Stimulated activated CD8-positive, alpha-beta memory T cell treated with anti-CD3 and anti-CD28 coated beads, Interleukin-4, amount 100 ng/mL, for 24 hours (primary cell): ENCODE data around the gene PPP1R10.
A peak's percentile ranks its signal among the peaks of the same experiment; 100 is the strongest.

ENCODE experiments used
- DNase-seq: peaks from one replicate; pipeline ENCODE4 v3.0.0-alpha.2; 2020; ENCODE audit warnings: low read depth

Gene PPP1R10

DNA sequence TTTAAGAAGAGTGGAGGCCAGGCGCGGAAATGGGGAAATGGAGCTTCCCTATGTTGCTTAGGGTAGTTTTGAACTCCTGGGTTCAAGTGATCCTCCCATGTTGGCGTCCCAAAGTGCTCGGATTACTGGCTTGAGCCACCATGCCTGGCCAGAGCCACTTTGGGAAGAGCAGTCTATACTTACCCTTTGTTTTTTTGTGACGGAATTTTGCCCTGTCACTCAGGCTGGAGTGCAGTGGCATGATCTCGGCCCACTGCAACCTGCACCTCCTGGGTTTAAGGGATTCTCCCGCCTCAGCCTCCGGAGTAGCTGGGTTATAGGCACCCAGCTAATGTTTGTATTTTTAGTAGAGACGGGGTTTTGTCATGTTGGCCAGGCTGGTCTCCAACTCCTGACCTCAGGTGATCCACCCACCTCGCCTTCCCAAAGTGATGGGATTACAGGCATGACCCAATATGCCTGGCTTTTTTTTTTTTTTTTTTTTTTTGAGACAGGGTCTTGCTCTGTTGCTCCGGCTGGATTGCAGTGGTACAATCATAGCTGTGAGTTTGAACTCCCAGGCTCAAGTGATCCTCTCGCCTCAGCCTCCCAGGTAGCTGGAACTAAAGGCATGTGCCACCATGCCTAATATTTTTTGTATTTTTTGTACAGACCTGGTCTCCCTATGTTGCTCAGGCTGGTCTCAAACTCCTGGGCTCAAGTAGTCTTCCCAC, 18.0 kb downstream of the PPP1R10 start:
- DNase-seq, result no peak

DNA sequence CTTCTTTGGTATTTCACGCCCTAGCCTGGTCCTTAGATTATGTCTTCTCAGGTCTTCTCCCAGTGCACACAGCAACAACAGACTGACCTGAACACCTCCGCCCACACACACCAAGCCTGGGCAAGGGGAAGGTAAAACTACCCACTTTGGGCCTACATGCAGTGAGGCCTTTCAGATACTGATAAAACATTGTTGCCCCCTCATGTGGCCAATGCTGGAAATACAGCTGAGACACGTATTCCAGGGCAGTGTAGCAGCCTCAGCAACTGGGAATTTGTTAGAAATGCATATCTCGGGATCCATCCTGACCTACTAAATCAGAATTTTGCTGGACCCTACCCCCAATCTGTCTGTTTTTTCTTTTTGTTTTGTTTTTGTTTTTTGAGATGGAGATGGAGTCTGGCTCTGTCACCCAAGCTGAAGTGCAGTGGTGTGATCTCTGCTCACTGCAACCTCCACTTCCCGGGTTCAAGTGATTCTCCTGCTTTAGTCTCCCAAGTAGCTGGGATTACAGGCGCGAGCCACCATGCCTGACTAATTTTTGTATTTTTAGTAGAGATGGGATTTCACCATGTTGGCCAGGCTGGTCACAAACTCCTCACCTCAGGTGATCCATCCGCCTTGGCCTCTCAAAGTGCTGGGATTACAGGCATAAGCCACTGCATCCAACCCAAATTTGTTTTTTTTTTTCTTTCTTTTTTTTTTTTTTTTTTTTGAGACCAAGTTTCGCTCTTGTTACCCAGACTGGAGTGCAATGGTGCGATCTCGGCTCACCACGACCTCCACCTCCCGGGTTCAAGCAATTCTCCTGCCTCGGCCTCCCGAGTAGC, 19.5 kb downstream of the PPP1R10 start:
- DNase-seq, result peak; percentile 60

DNA sequence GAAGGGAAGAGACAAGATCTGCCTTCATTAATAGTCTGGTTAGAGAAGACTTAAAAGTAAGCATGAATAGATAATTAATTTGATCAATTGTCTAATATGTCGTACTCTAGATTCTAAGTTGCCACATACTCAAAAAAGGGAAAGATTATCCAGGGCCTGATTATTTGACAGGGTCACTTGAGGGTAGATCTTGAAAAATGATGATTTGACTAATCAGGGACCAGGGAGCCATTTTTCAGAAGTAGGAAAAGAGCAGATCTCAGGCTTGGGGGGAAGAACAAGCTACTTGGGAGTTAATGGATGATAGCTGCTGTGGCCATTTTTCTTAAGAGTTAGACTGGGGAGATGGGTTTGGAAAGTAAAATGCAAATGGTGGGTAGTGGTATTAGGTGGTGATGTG, 24.8 kb downstream of the PPP1R10 start:
- DNase-seq, result no peak

DNA sequence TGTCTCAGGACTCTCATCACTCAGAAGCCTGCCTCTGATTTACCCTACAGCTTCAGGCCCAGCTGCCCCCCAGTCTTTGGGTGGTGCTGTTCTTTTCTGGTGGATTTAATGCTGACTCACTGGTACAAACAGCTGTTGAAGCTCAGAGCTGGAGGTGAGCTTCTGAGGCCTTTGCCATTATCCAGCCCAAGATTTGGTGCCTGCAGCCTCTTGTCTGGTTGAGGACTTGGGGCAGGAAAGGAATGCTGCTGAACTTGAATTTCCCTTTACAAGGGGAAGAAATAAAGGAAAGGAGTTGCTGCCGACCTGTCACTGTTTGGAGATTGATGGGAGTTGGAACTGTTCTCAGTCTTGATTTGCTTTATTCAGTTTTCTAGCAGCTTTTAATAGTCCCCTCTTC, 26.0 kb downstream of the PPP1R10 start:
- DNase-seq, result no peak

DNA sequence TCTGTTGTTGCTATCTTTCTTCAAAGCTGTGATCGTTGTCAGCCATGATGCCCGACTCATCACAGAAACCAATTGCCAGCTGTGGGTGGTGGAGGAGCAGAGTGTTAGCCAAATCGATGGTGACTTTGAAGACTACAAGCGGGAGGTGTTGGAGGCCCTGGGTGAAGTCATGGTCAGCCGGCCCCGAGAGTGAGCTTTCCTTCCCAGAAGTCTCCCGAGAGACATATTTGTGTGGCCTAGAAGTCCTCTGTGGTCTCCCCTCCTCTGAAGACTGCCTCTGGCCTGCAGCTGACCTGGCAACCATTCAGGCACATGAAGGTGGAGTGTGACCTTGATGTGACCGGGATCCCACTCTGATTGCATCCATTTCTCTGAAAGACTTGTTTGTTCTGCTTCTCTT, 26.5 kb downstream of the PPP1R10 start:
- DNase-seq, result no peak

DNA sequence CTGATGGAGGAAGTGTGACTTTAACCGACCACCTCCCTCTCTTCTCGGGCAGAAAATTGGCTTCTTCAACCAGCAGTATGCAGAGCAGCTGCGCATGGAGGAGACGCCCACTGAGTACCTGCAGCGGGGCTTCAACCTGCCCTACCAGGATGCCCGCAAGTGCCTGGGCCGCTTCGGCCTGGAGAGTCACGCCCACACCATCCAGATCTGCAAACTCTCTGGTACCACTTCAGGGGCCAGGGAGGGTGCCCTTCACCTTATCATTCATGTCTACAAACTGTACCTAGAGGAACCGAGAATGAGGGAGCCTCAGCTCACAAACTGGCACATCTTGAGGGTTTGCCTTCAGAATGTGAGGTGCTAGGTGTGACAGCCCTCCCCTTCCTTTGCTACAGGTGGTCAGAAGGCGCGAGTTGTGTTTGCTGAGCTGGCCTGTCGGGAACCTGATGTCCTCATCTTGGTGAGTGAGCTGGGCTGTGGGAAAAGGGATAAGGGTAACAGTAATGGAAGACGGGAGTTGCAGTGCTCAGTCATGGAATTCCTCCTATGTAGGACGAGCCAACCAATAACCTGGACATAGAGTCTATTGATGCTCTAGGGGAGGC, 27.2 kb downstream of the PPP1R10 start:
- no peak for DNase-seq

DNA sequence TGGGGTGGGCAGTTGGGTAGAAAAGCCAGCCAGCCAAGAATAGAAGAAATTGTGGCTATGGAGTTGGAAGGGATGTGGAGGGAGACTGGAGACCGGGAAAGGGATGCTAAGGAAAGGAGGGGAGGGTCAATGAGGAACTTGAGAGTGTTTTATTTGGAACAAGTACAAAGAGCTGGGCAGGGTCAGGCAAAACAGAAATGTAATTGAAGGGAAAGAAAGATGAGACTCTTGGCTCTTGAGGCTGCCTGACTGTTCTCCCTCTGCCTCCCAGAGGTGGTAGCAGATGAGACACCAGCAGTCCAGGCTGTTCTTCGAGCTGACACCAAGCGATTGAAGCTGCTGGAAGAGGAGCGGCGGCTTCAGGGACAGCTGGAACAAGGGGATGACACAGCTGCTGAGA, 33.1 kb downstream of the PPP1R10 start:
- no peak for DNase-seq

DNA sequence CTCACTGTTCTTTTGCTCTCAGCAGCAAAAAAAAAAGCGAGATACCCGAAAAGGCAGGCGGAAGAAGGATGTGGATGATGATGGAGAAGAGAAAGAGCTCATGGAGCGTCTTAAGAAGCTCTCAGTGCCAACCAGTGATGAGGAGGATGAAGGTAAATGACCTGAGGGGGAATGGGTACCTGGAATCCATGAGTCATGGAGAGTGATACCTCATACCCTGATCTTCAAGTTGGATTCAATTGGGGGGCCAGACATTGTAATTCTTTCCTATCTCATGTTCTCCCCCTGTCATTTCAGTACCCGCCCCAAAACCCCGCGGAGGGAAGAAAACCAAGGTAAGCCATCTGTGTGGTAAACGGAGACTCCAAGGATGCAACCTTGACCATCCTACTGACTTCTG, 39.0 kb downstream of the PPP1R10 start:
- DNase-seq, result no peak

DNA sequence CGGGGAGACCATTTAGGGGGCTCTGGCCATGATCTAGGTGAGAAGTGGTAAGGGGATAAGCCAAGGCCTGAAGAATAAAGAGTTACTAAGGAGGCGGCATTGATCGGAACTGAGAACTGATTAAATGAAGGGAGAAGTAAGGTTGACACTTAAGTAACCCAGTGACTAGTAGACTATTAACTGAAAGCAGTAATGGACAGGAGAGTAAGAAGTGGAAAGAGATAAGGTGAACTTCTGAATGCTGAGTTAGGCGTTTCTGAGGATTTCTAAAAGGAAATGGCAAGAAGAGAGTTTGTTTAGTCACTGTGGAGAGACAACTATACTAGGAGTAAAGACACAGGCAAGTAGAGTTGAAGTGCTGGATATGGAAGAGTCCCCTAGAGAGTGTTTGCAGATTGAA, 43.9 kb downstream of the PPP1R10 start:
- DNase-seq, result no peak

DNA sequence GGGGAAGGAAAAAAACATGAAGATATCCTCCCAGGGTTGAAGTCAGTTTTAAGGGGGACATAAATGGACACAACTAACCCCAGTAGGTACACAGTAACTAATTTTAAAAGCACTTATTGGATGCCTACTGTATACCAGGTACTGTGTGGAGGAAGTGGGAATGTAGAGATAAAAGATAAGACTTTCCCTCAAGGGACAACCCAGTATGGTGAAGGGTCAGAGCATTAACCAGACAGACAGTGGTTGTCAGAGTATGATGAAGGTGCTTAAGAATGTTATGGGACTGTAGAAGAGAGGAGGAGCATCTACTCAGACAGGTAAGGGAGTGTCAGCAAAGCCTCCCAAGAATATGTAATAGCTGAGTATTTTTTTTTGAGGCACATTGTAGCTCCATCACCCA, 44.9 kb downstream of the PPP1R10 start:
- no peak for DNase-seq

DNA sequence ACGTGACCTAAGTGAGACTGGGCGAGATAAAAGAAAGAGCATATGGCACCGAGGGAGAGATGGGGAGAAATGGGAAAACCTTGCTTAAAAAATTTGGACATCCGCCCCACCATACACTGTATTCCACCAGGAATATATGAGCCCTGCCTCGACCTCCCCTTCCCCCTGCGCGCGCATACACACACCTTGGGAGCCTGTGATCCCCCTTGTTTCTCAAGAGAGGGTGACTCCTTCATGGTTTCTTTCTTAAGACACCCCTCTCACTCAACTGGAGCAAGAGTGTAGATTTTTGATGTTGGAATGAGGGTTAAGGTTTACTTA, 45.3 kb downstream of the PPP1R10 start:
- DNase-seq, result no peak

DNA sequence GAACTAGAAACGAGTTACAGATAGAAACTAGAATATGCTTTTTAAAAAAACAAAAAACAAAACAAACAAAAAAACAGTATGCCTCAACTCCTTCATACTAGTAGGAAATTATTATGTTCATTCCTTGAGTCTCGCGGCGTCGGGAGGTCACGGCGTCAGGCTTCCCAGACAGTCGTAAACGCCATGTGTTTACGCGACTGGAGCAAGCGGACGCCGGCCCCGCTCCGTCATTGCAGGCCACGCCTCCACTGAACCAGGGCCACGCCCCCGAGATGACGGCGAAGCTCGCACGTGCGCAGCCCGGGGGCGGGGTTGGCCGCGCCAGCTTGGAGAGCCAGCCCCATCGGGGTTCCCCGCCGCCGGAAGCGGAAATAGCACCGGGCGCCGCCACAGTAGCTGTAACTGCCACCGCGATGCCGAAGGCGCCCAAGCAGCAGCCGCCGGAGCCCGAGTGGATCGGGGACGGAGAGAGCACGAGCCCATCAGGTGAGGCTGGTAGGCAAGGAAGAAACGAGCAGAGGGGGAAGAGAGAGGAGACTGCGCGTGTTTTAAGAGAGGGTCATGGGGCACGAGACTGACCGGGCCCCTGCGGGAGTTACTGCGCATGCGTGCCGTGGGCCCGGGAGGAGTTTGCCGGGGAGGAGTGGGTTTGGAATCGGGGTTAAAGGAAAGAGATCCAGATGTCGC, 45.8 kb downstream of the PPP1R10 start, which contains the start of gene ABCF1:
Gene ABCF1 (plus strand): TSS at position 368 of the 687 bp plus-strand sequence. CDS start 46 bp downstream, at position 414.
- peak; percentile 100 for DNase-seq

DNA sequence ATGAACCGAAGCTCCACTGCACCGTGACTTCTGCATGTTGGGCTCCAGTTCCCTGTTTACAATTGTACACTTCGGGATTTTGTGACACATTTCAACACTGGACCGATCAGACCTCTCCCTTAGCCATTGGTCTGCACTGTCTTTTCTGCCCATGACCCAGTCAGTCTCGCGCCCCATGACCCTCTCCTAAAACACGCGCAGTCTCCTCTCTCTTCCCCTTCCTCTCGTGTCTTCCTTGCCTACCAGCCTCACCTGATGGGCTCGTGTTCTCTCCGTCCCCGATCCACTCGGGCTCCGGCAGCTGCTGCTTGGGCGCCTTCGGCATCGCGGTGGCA, 46.3 kb downstream of the PPP1R10 start:
- DNase-seq, result no peak

DNA sequence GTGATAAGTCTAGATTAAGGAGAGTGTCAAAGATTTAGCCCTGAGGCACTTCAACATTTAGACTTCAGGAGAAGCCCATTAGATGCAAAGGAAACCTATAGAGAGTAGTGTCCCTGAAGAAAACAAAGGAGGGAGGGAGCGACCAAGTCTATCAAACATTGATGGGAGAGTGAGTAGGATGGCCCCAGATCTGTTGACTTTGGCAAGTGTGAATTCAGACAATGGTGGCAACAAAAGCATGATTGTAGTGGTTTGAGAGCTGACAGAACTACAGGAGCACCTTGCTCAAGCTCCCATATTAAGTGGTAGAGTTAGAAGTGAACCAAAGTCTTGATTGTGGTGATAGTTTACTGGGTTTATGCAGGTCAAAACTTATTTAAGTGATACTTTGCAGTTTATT, 46.8 kb downstream of the PPP1R10 start:
- no peak for DNase-seq

DNA sequence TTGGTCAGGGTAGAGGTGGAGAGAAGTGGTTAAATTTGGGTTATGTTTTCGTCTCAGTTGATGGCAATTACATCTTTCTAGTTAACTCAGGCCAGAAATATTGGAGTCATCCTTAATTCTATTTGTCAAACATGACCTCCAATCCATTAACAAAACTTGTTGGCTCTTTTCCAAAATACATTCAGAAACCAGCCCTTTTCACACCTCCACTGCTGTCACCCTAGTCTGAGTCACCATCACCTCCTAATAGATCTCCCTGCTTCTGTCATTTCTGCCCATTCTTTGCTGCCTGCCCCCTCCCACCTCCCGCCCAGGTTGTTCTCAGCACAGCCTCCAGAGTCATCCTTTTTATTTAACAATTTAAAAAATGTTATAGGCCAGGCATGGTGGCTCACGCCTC, 48.8 kb downstream of the PPP1R10 start:
- peak; percentile 35 for DNase-seq

DNA sequence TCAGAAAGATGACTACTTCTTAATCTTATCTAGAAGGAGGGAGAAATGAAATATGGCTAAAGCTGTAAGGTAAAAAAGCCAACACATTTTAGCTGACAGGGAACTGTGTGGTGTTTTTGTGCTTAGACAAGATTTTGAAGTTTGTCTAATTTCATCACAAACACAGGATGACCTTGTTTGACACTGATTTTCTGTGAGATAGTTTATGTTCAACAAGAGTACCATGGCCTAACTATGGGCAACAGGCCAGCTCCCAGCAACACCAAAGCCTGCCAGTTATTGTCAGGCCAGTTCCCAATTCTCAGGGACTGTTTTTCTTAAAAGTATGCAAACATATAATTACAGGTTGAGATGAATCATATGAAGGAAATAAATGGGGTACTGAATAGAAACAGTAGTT, 51.3 kb downstream of the PPP1R10 start:
- DNase-seq, result no peak

DNA sequence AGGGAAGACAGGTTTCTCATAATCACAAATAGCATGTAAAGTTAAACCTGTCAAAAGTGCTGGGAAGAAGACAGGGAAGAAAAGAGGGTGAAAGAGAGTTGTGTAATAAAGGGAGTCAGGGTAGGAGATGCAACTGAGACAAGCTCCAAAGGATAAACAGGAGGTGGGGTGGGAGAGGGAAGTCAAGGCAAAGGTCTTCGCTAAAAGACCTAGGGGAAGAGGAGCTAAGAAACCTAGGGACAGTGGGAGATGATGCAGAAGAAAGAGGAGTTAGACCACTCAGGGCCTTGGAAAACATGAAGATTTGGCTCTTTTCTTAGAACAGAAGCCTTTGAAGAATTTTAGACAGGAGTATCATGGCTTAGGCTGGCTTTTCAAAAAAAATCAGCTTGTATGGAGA, 52.9 kb downstream of the PPP1R10 start:
- DNase-seq, result no peak

DNA sequence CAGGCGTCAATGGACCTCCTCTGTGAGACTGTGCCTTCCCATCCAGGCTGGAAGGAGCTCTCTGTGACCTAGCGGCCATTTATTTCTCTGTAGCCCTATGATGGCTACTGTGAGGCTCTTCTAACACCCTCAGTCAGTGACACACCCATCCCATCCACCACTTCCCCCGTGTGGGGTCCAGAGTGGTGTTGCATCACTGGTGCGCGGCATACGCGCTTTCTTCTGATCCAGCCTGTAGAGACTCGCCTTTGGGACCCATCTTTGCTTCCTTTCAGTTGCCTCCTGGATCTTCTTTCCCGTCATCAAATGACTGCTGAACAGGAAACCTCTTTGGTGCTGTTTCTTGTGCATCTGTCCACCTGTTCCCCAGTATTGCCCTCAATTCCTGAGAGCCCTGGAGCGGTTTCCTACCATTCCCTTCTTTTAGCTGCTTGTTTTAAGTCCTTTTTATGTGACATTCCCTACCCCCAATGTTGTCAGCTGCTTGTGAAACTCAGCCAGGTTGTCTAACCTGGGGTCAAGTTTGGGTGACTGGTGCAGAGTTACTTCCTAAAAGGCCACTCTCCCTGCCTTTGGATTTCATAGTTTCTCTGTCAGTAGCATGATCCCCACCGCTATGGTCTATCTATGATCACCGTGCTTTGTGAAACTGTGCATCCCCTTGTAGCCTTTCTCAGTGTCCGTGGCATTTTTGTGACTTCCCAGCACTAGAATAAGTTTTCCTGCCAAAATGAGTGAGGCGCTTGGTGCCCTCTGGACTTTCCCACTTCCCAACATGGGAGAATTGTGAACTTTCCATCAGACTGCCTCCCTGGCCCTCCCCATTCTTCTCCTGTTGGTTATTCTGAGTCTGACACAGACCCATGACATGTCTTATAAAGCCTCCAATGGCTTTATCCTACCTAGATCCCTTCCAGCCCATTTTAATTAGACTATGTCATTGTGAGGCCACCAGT, 54.3 kb downstream of the PPP1R10 start:
- DNase-seq, result no peak

DNA sequence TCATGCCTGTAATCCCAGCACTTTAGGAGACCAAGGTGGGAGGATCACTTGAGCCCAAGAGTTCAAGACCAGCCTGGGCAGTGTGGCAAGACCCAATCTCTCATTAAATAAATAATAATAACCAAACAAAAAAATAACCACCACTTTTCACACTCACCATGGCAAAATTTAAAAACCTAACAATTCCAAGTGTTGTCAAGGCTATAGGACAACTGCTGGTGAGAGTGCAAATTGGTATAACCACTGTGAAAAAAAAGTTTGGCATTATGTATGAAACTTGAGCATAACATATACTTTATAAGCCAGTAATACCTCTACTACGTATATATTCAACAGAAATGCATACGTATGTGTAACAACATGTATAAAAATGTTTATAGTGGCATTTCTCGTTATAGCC, 56.1 kb downstream of the PPP1R10 start:
- no peak for DNase-seq

DNA sequence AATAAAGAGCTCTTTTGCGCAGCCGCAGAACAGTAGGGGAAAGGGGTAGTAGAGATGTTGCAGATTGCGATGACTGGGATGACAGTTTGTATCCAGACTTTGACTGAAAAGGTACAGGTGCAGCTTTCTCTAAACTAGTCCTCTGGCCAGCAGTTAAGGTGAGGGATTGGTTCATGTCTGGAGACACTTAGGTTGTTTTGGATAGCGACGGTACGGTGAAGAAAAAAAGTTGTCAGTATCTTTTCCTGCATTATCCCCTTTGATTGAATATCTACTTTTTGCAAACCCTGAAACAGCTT, 59.4 kb downstream of the PPP1R10 start:
- DNase-seq, result no peak

DNA sequence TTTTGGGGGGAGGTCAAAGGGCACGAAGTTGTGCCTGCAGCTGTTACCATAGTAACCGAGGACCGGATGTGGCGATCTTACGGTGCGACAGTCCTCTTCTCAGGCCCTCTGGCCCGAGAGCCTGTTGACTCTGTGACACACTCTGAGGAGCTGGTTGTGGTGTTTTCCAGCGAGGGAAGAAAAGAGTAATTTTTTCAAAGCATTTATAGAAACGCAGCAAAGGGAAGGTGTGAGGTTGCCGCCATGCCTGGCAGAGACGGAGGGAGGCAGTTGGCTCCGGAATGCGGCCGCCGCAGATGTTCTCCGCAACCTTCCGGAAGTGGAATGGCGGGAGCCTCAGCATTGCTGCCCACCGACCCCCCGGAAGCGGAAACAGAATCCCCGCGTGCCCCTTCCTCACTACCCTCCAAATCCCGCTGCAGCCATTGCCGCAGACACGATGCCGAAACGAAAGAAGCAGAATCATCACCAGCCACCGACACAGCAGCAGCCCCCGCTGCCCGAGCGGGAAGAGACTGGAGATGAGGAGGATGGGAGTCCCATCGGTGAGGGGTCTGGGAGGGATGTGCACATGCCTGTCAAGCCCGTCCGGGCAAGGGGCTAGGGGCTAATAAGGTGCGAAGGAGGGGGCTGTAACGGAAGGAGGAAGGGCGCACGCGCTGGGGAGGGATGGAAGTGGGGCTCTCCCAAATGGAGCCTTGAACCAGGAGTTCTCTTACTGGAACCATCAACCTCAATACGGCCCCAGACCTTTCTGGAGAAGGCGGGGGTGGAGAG, 59.9 kb downstream of the PPP1R10 start, which contains the start of gene PRR3:
Gene PRR3 (plus strand): TSS at position 390 of the 777 bp plus-strand sequence. CDS start 50 bp downstream, at position 440.
- peak; percentile 76 for DNase-seq
